ENCODE results near the gene ARHGAP21.

DNA sequence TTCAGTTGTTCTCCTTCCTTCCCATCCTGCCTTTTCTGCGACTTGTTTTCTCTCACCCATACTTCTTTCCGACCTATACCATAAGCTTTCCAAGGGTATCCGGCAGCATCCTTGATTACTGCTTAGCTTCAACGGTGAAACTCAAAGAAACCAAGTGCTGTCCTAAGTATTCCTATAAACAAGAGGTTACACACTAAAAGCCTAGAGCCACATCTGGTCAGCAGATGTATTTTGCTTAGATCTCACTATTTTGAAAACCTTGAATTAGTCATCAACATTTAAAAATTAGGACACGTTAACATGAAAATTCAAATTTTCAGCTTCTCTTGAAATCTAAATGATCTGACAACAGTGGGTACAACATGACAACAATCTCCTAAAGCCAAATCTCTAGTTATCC, 20.0 kb downstream of the ARHGAP21 start:
- TF ChIP-seq, protein P1, sequence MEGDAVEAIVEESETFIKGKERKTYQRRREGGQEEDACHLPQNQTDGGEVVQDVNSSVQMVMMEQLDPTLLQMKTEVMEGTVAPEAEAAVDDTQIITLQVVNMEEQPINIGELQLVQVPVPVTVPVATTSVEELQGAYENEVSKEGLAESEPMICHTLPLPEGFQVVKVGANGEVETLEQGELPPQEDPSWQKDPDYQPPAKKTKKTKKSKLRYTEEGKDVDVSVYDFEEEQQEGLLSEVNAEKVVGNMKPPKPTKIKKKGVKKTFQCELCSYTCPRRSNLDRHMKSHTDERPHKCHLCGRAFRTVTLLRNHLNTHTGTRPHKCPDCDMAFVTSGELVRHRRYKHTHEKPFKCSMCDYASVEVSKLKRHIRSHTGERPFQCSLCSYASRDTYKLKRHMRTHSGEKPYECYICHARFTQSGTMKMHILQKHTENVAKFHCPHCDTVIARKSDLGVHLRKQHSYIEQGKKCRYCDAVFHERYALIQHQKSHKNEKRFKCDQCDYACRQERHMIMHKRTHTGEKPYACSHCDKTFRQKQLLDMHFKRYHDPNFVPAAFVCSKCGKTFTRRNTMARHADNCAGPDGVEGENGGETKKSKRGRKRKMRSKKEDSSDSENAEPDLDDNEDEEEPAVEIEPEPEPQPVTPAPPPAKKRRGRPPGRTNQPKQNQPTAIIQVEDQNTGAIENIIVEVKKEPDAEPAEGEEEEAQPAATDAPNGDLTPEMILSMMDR (IDR thresholded peaks at IDR 0.05), result no peak
- no peak for TF ChIP-seq POLR2A (IDR thresholded peaks at IDR 0.05)

Data from heart left ventricle (tissue), 13 donors.